ENCODE data around the gene GLT8D2. TPM values are rescaled to one million over a fixed set of nuclear protein-coding genes. Genes with fewer than 3 reads are reported as not detected.

Gene GLT8D2
- total RNA-seq, 1 experiment from 2014 or later, result 40.1 TPM

GRCh38 chr12:104010121-104010520 is 39.9 kb downstream of the GLT8D2 start:
- Histone ChIP-seq H3K36me3 (peaks cover 31% of the 10 kb centered on the region), H3K27me3 (replicated peaks) (no peaks in the 10 kb centered on the region), H3K9me3 (replicated peaks) (no peaks in the 10 kb centered on the region), H3K4me1 (replicated peaks) (peaks cover 30% of the 10 kb centered on the region), H3K4me3 (no peak overlapping the region), H3K27ac (no peak overlapping the region)
- no peak for DNase-seq (ENCODE audit: low read depth in 1 of 2, low spot score in 2 of 2)

GRCh38 chr12:104006929-104007328 is 43.1 kb downstream of the GLT8D2 start:
- Histone ChIP-seq H3K36me3 (0 out of 2 replicates have a peak, but pooled peaks cover 10% of the 10 kb centered on the region), H3K27me3 (replicated peaks) (no peaks in the 10 kb centered on the region), H3K9me3 (replicated peaks) (no peaks in the 10 kb centered on the region), H3K27ac (peak overlapping the region; percentile 50), H3K4me3 (no peak overlapping the region), H3K4me1 (replicated peaks) (peaks cover 30% of the 10 kb centered on the region)
- peak in 1 of 2 experiments; percentile 67 for DNase-seq (ENCODE audit: low read depth in 1 of 2, low spot score in 2 of 2)

GRCh38 chr12:104003596-104003995 is 46.4 kb downstream of the GLT8D2 start:
- H3K4me3 ChIP-seq, result no peak overlapping the region
- H3K9me3 ChIP-seq (replicated peaks), result no peaks in the 10 kb centered on the region
- DNase-seq (ENCODE audit: low read depth in 1 of 2, low spot score in 2 of 2), result no peak
- H3K36me3 ChIP-seq, result no peaks in the 10 kb centered on the region
- no peak overlapping the region for H3K27ac ChIP-seq
- no peaks in the 10 kb centered on the region for H3K27me3 ChIP-seq (replicated peaks)
- peaks cover 17% of the 10 kb centered on the region for H3K4me1 ChIP-seq (replicated peaks)

GRCh38 chr12:104002686-104003085 is 47.3 kb downstream of the GLT8D2 start:
- Histone ChIP-seq H3K36me3 (no peaks in the 10 kb centered on the region), H3K4me3 (no peak overlapping the region), H3K27me3 (replicated peaks) (no peaks in the 10 kb centered on the region), H3K4me1 (replicated peaks) (peaks cover 14% of the 10 kb centered on the region), H3K9me3 (replicated peaks) (no peaks in the 10 kb centered on the region), H3K27ac (no peak overlapping the region)
- DNase-seq (ENCODE audit: low read depth in 1 of 2, low spot score in 2 of 2), result no peak

GRCh38 chr12:104000807-104001434 is 49.1 kb downstream of the GLT8D2 start:
- Histone ChIP-seq H3K27ac (no peak overlapping the region), H3K4me3 (no peak overlapping the region), H3K4me1 (replicated peaks) (no peaks in the 10 kb centered on the region), H3K36me3 (peaks cover 1% of the 10 kb centered on the region; the same call in 1 of the 2 replicates), H3K27me3 (replicated peaks) (no peaks in the 10 kb centered on the region), H3K9me3 (replicated peaks) (no peaks in the 10 kb centered on the region)
- no peak for DNase-seq (ENCODE audit: low read depth in 1 of 2, low spot score in 2 of 2)

- H3K27ac ChIP-seq, result no peak overlapping the region
- H3K4me3 ChIP-seq, result no peak overlapping the region
- no peaks in the 10 kb centered on the region for H3K27me3 ChIP-seq (replicated peaks)
- H3K4me1 ChIP-seq (replicated peaks), result no peaks in the 10 kb centered on the region
- H3K36me3 ChIP-seq, result peaks cover 5% of the 10 kb centered on the region
- no peaks in the 10 kb centered on the region for H3K9me3 ChIP-seq (replicated peaks)
- no peak for DNase-seq (ENCODE audit: low read depth in 1 of 2, low spot score in 2 of 2)
These were observed 51.0 kb downstream of the GLT8D2 start for GRCh38 chr12:103998976-103999375.

- no peaks in the 10 kb centered on the region for H3K4me1 ChIP-seq (replicated peaks)
- no peaks in the 10 kb centered on the region for H3K9me3 ChIP-seq (replicated peaks)
- H3K27me3 ChIP-seq (replicated peaks), result no peaks in the 10 kb centered on the region
- H3K4me3 ChIP-seq, result no peak overlapping the region
- peaks cover 5% of the 10 kb centered on the region for H3K36me3 ChIP-seq
- DNase-seq (ENCODE audit: low read depth in 1 of 2, low spot score in 2 of 2), result no peak
- H3K27ac ChIP-seq, result no peak overlapping the region
These were observed 52.6 kb downstream of the GLT8D2 start for GRCh38 chr12:103997286-103997900.

GRCh38 chr12:103996595-103996994 is 53.4 kb downstream of the GLT8D2 start:
- Histone ChIP-seq H3K27ac (no peak overlapping the region), H3K27me3 (replicated peaks) (no peaks in the 10 kb centered on the region), H3K4me3 (no peak overlapping the region), H3K36me3 (peaks cover 5% of the 10 kb centered on the region), H3K4me1 (replicated peaks) (no peaks in the 10 kb centered on the region), H3K9me3 (replicated peaks) (no peaks in the 10 kb centered on the region)
- DNase-seq (ENCODE audit: low read depth in 1 of 2, low spot score in 2 of 2), result no peak

- Histone ChIP-seq H3K9me3 (replicated peaks) (no peaks in the 10 kb centered on the region), H3K36me3 (peaks cover 16% of the 10 kb centered on the region), H3K4me1 (replicated peaks) (no peaks in the 10 kb centered on the region), H3K27me3 (replicated peaks) (no peaks in the 10 kb centered on the region), H3K4me3 (no peak overlapping the region), H3K27ac (no peak overlapping the region)
- DNase-seq (ENCODE audit: low read depth in 1 of 2, low spot score in 2 of 2), result no peak
These were observed 55.8 kb downstream of the GLT8D2 start for GRCh38 chr12:103994235-103994634.

- no peaks in the 10 kb centered on the region for H3K27me3 ChIP-seq (replicated peaks)
- 0 out of 2 replicates have a peak overlapping the region, but pooled peaks have one; percentile 26 for H3K27ac ChIP-seq
- peaks cover 61% of the 10 kb centered on the region for H3K36me3 ChIP-seq
- no peaks in the 10 kb centered on the region for H3K9me3 ChIP-seq (replicated peaks)
- DNase-seq (ENCODE audit: low read depth in 1 of 2, low spot score in 2 of 2), result peak in 1 of 2 experiments; percentile 61
- no peak overlapping the region for H3K4me3 ChIP-seq
- H3K4me1 ChIP-seq (replicated peaks), result peaks cover 10% of the 10 kb centered on the region
These were observed 63.2 kb downstream of the GLT8D2 start for GRCh38 chr12:103986829-103987228.

- Histone ChIP-seq H3K4me1 (replicated peaks) (peaks cover 20% of the 10 kb centered on the region), H3K9me3 (replicated peaks) (no peaks in the 10 kb centered on the region), H3K4me3 (no peak overlapping the region), H3K27me3 (replicated peaks) (no peaks in the 10 kb centered on the region), H3K27ac (no peak overlapping the region), H3K36me3 (peaks cover 74% of the 10 kb centered on the region)
- DNase-seq (ENCODE audit: low read depth in 1 of 2, low spot score in 2 of 2), result no peak
These were observed 71.5 kb downstream of the GLT8D2 start for GRCh38 chr12:103978384-103978982.

- Histone ChIP-seq H3K9me3 (replicated peaks) (no peaks in the 10 kb centered on the region), H3K4me1 (replicated peaks) (peaks cover 25% of the 10 kb centered on the region), H3K27ac (no peak overlapping the region), H3K4me3 (no peak overlapping the region), H3K36me3 (peaks cover 54% of the 10 kb centered on the region), H3K27me3 (replicated peaks) (no peaks in the 10 kb centered on the region)
- DNase-seq (ENCODE audit: low read depth in 1 of 2, low spot score in 2 of 2), result no peak
These were observed 74.6 kb downstream of the GLT8D2 start for GRCh38 chr12:103975368-103975767.

GRCh38 chr12:103973909-103974308 is 76.1 kb downstream of the GLT8D2 start:
- Histone ChIP-seq H3K27ac (no peak overlapping the region), H3K4me1 (replicated peaks) (peaks cover 34% of the 10 kb centered on the region), H3K4me3 (no peak overlapping the region), H3K9me3 (replicated peaks) (no peaks in the 10 kb centered on the region), H3K36me3 (peaks cover 55% of the 10 kb centered on the region), H3K27me3 (replicated peaks) (no peaks in the 10 kb centered on the region)
- peak; percentile 48 to 53 for DNase-seq (ENCODE audit: low read depth in 1 of 2, low spot score in 2 of 2)

- Histone ChIP-seq H3K27ac (peak overlapping the region; percentile 10; the same call in 1 of the 2 replicates), H3K36me3 (peaks cover 36% of the 10 kb centered on the region), H3K4me3 (no peak overlapping the region), H3K9me3 (replicated peaks) (no peaks in the 10 kb centered on the region), H3K27me3 (replicated peaks) (no peaks in the 10 kb centered on the region), H3K4me1 (replicated peaks) (peaks cover 34% of the 10 kb centered on the region)
- no peak for DNase-seq (ENCODE audit: low read depth in 1 of 2, low spot score in 2 of 2)
These were observed 80.6 kb downstream of the GLT8D2 start for GRCh38 chr12:103969391-103969790.

Measured in SJSA1 (cell line).